Right lung (tissue), 5 donors: Measurements from ENCODE around the gene CHCHD6. TPM values are rescaled to one million over a fixed set of nuclear protein-coding genes. Genes with fewer than 3 reads are reported as not detected.
"Not testable (repeated sequence)": the region's sequence is repeated elsewhere in the genome, so short reads cannot be mapped to it uniquely, and the experiment has no call there.

Experiments
- DNase-seq, 2 donors: peaks; one replicate each; pipeline ENCODE4 v3.0.0-alpha.2; 2013
- polyA plus RNA-seq, 5 donors: library from polyadenylated mRNA; unstranded; fragments of 120-200 nt; gene quantifications; one replicate each; pipeline versions ENCODE4 v1.2.1 to v1.2.3, GENCODE V29; 2013; ENCODE audit warnings: inconsistent platforms in 1 of 5, low replicate concordance in 1 of 5; ENCODE audit not compliant: insufficient read length in 5 of 5, insufficient read depth in 1 of 5

Gene CHCHD6
- polyA plus RNA-seq, 5 donors: 16.4 to 24.3 (median 20.4) TPM

GRCh38 chr3:126765187-126766069 is 61.4 kb downstream of the CHCHD6 start:
- DNase-seq: no peak

GRCh38 chr3:126766653-126767052 is 62.6 kb downstream of the CHCHD6 start:
- DNase-seq: no peak

GRCh38 chr3:126768903-126769302 is 64.9 kb downstream of the CHCHD6 start:
- DNase-seq: no peak

GRCh38 chr3:126770096-126770495 is 66.1 kb downstream of the CHCHD6 start:
- no peak for DNase-seq

GRCh38 chr3:126773167-126773566 is 69.1 kb downstream of the CHCHD6 start:
- no peak for DNase-seq

GRCh38 chr3:126773783-126774182 is 69.7 kb downstream of the CHCHD6 start:
- no peak for DNase-seq

GRCh38 chr3:126777366-126777765 is 73.3 kb downstream of the CHCHD6 start:
- no peak for DNase-seq

- no peak for DNase-seq
These were observed 76.6 kb downstream of the CHCHD6 start for GRCh38 chr3:126780666-126781065.

- no peak for DNase-seq
These were observed 77.4 kb downstream of the CHCHD6 start for GRCh38 chr3:126781406-126781805.

- peak; percentile 36 for DNase-seq
These were observed 78.0 kb downstream of the CHCHD6 start for GRCh38 chr3:126781889-126782491.

GRCh38 chr3:126782536-126782935 is 78.5 kb downstream of the CHCHD6 start:
- no peak for DNase-seq

GRCh38 chr3:126784254-126784653 is 80.2 kb downstream of the CHCHD6 start:
- no peak for DNase-seq

- DNase-seq: not testable (repeated sequence)
These were observed 87.3 kb downstream of the CHCHD6 start for GRCh38 chr3:126791320-126791719.

GRCh38 chr3:126792998-126793397 is 89.0 kb downstream of the CHCHD6 start:
- DNase-seq: no peak

GRCh38 chr3:126797563-126797962 is 93.5 kb downstream of the CHCHD6 start:
- no peak for DNase-seq

GRCh38 chr3:126798521-126798920 is 94.5 kb downstream of the CHCHD6 start:
- DNase-seq: no peak

- DNase-seq: no peak
These were observed 95.1 kb downstream of the CHCHD6 start for GRCh38 chr3:126799099-126799498.

- not testable (repeated sequence) for DNase-seq
These were observed 97.3 kb downstream of the CHCHD6 start for GRCh38 chr3:126801312-126801711.

GRCh38 chr3:126807795-126808194 is 103.8 kb downstream of the CHCHD6 start:
- DNase-seq: no peak

- no peak for DNase-seq
These were observed 107.5 kb downstream of the CHCHD6 start for GRCh38 chr3:126811530-126811929.

- no peak for DNase-seq
These were observed 112.3 kb downstream of the CHCHD6 start for GRCh38 chr3:126816298-126816697.

GRCh38 chr3:126816986-126817777 is 113.1 kb downstream of the CHCHD6 start:
- peak; percentile 24 to 27 for DNase-seq
